ENCODE data around the gene NPY. TPM values are rescaled to one million over a fixed set of nuclear protein-coding genes. Genes with fewer than 3 reads are reported as not detected.

The NPY gene
- polyA plus RNA-seq, 1 of the 3 experiments (the other 2 are of a cell fraction), result 2.6 TPM

GRCh38 chr7:24334627-24335026 lies 50.6 kb downstream of the NPY start (continued):
- 0 out of 2 replicates have a peak, but pooled peaks have one; percentile 24 for TF ChIP-seq MXI1 (IDR thresholded peaks at IDR 0.05; ENCODE audit: low read depth, low read length)
- no peak for TF ChIP-seq ELF1 (IDR thresholded peaks at IDR 0.05)
- no peak for TF ChIP-seq NRF1 (IDR thresholded peaks at IDR 0.05; ENCODE audit: low read depth, low read length)
- no peak for TF ChIP-seq REST (IDR thresholded peaks at IDR 0.05; ENCODE audit: low read depth, low read length)
- TF ChIP-seq GATA2 (CRISPR knock-in tag; IDR thresholded peaks at IDR 0.05), result peak; percentile 95
- no peak for TF ChIP-seq RFX5 (IDR thresholded peaks at IDR 0.05; ENCODE audit: low read length)
- TF ChIP-seq ZBTB33 (IDR thresholded peaks at IDR 0.05; ENCODE audit: borderline replicate concordance, low read depth), result no peak
- TF ChIP-seq TAF1 (IDR thresholded peaks at IDR 0.05; ENCODE audit: borderline replicate concordance, low read depth, low read length), result no peak
- no peak for TF ChIP-seq USF2 (IDR thresholded peaks at IDR 0.05; ENCODE audit: borderline replicate concordance, low read depth, low read length)

DNA sequence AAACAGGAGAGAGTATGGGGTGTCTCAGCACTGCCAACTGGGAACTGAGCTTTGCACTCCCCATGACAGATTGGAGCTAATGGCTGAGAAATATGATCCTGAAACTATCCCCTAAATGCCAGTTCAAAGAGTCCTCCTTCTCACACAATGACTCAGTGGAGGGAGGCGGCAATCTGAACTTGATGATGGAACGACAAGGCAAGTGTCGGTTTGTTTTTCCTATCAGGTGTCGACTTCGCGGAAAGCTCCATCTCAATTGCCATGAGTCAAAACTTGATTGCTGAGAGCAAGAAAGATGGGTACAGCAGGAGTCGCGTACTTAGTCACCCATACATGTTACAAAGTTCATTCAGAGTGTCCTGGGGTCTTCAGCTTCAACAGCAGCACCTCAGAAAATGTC lies 52.5 kb downstream of the NPY start:
- Histone ChIP-seq H3F3A (replicated peaks; ENCODE audit: insufficient read depth) (no peaks in the 10 kb centered on the region), H3K4me3 (ENCODE audit: low read depth in 2 of 2, low read length in 1 of 2) (no peak overlapping the region), H4K20me1 (ENCODE audit: insufficient read depth) (no peaks in the 10 kb centered on the region), H3K79me2 (ENCODE audit: insufficient read depth) (no peaks in the 10 kb centered on the region), H3K27me3 (ENCODE audit: insufficient read depth) (no peaks in the 10 kb centered on the region), H3K4me2 (no peak overlapping the region), H3K9me2 (no peaks in the 10 kb centered on the region), H3K9me3 (no peaks in the 10 kb centered on the region), H3K36me3 (replicated peaks in 1 of 2; ENCODE audit: control insufficient read depth in 1 of 2, insufficient read depth in 2 of 2, low read length in 1 of 2) (no peaks in the 10 kb centered on the region), H3K27ac (ENCODE audit: low read depth in 2 of 2, low read length in 1 of 2) (no peak overlapping the region), H3K4me1 (ENCODE audit: control insufficient read depth in 1 of 2, insufficient read depth in 2 of 2, low read depth in 1 of 2, low read length in 1 of 2) (peaks cover 0 to 9% of the 10 kb centered on the region in 2 experiments; a peak in 2 of 4 replicates), H2AFZ (ENCODE audit: low read depth) (no peak overlapping the region), H3K9ac (no peak overlapping the region)
- ChIA-PET POLR2A (interaction anchor here (0.7 kb wide), 1 partner anchor 32 kb away, joined by 3 read pairs; no protein-coding TSS in a partner anchor), CTCF (interaction anchor here (0.8 to 2.8 kb wide), 3 partner anchors 10 to 346 kb away, joined by 3 to 11 read pairs (median 6); no protein-coding TSS in a partner anchor)
- WGBS (ENCODE audit: low lambda C conversion rate), result 64% methylated on average over 8 of the region's 8 CpGs
- no peak for DNase-seq
- TF ChIP-seq GATA2 (CRISPR knock-in tag; IDR thresholded peaks at IDR 0.05) (no peak), ELF1 (IDR thresholded peaks at IDR 0.05) (no peak), USF2 (IDR thresholded peaks at IDR 0.05; ENCODE audit: borderline replicate concordance, low read depth, low read length) (no peak), EP300 (IDR thresholded peaks at IDR 0.05; ENCODE audit: borderline replicate concordance in 1 of 2, low read depth in 1 of 2, low read length in 1 of 2) (no peak), NRF1 (IDR thresholded peaks at IDR 0.05; ENCODE audit: low read depth, low read length) (no peak), REST (IDR thresholded peaks at IDR 0.05; ENCODE audit: low read depth, low read length) (no peak), ZBTB33 (IDR thresholded peaks at IDR 0.05; ENCODE audit: borderline replicate concordance, low read depth) (no peak), NFIC (IDR thresholded peaks at IDR 0.05; ENCODE audit: borderline replicate concordance) (no peak), POLR2AphosphoS5 (IDR thresholded peaks at IDR 0.05; ENCODE audit: low read depth, low read length) (no peak), JUND (IDR thresholded peaks at IDR 0.05) (no peak), YY1 (IDR thresholded peaks at IDR 0.05; ENCODE audit: low read depth) (no peak), RCOR1 (IDR thresholded peaks at IDR 0.05; ENCODE audit: low read length) (no peak)
